BLaER1 (cell line): ENCODE results near the gene MID1.

Source experiments
- H3K27ac ChIP-seq: shearing (Covaris generic); formaldehyde crosslinking; 2 replicates; pipeline ENCODE4 v1.8.1; 2022
- H3K27me3 ChIP-seq: shearing (Covaris generic); formaldehyde crosslinking; 2 replicates; pipeline ENCODE4 v1.8.1; 2022
- H3K36me3 ChIP-seq: shearing (Covaris generic); formaldehyde crosslinking; 2 replicates; pipeline ENCODE4 v1.8.1; 2022
- H3K4me1 ChIP-seq: shearing (Covaris generic); formaldehyde crosslinking; 2 replicates; pipeline ENCODE4 v1.8.1; 2022
- H3K4me2 ChIP-seq: shearing (Covaris generic); formaldehyde crosslinking; 2 replicates; pipeline ENCODE4 v1.8.1; 2022
- H3K4me3 ChIP-seq: shearing (Covaris generic); formaldehyde crosslinking; 2 replicates; pipeline ENCODE4 v1.8.1; 2022
- H3K9ac ChIP-seq: shearing (Covaris generic); formaldehyde crosslinking; 2 replicates; pipeline ENCODE4 v1.8.1; 2022
- H3K9me3 ChIP-seq: shearing (Covaris generic); formaldehyde crosslinking; 2 replicates; pipeline ENCODE4 v1.8.1; 2022
- H4K20me1 ChIP-seq: shearing (Covaris generic); formaldehyde crosslinking; 2 replicates; pipeline ENCODE4 v1.8.1; 2022
- Cebpa-rat ChIP-seq: shearing (Covaris generic); IDR thresholded peaks from 2 replicates; pipeline ENCODE4 v1.8.1; 2022

The MID1 gene

GRCh38 chrX:10404436-10404835 lies 215.9 kb downstream of the MID1 start:
- Histone ChIP-seq H3K4me2 (no peak overlapping the region), H3K4me1 (no peaks in the 10 kb centered on the region), H3K9me3 (peaks cover 21% of the 10 kb centered on the region; the same call in 1 of the 2 replicates), H3K4me3 (no peak overlapping the region), H3K27ac (no peak overlapping the region), H4K20me1 (no peaks in the 10 kb centered on the region), H3K27me3 (peaks cover 63% of the 10 kb centered on the region), H3K9ac (no peak overlapping the region), H3K36me3 (no peaks in the 10 kb centered on the region)
- no peak for TF ChIP-seq Cebpa-rat

- Histone ChIP-seq H3K4me3 (no peak overlapping the region), H3K27me3 (peaks cover 66% of the 10 kb centered on the region), H3K9me3 (peaks cover 21% of the 10 kb centered on the region; the same call in 1 of the 2 replicates), H3K4me2 (no peak overlapping the region), H3K36me3 (no peaks in the 10 kb centered on the region), H3K4me1 (peaks cover 23% of the 10 kb centered on the region), H3K9ac (no peak overlapping the region), H3K27ac (no peak overlapping the region), H4K20me1 (no peaks in the 10 kb centered on the region)
- TF ChIP-seq Cebpa-rat, result no peak
Measured at GRCh38 chrX:10401239-10401638, 219.1 kb downstream of the MID1 start.

- peaks cover 43% of the 10 kb centered on the region for H3K4me1 ChIP-seq
- no peaks in the 10 kb centered on the region for H3K36me3 ChIP-seq
- H3K4me3 ChIP-seq, result no peak overlapping the region
- H3K9ac ChIP-seq, result no peak overlapping the region
- H3K4me2 ChIP-seq, result no peak overlapping the region
- H3K27me3 ChIP-seq, result peaks cover 79% of the 10 kb centered on the region
- no peak overlapping the region for H3K27ac ChIP-seq
- H3K9me3 ChIP-seq, result peaks cover 21% of the 10 kb centered on the region; the same call in 1 of the 2 replicates
- no peak for TF ChIP-seq Cebpa-rat
- H4K20me1 ChIP-seq, result no peaks in the 10 kb centered on the region
Measured at GRCh38 chrX:10399043-10399741, 221.2 kb downstream of the MID1 start.

- no peak for TF ChIP-seq Cebpa-rat
- peaks cover 44% of the 10 kb centered on the region for H3K4me1 ChIP-seq
- no peak overlapping the region for H3K4me3 ChIP-seq
- no peak overlapping the region for H3K27ac ChIP-seq
- no peaks in the 10 kb centered on the region for H4K20me1 ChIP-seq
- H3K9me3 ChIP-seq, result peaks cover 21% of the 10 kb centered on the region; the same call in 1 of the 2 replicates
- H3K9ac ChIP-seq, result no peak overlapping the region
- H3K27me3 ChIP-seq, result peaks cover 88% of the 10 kb centered on the region
- H3K4me2 ChIP-seq, result peak overlapping the region; percentile 47; the same call in 1 of the 2 replicates
- H3K36me3 ChIP-seq, result no peaks in the 10 kb centered on the region
Measured at GRCh38 chrX:10398215-10398614, 222.2 kb downstream of the MID1 start.

- no peak for TF ChIP-seq Cebpa-rat
- Histone ChIP-seq H3K27me3 (peaks cover 89% of the 10 kb centered on the region), H3K27ac (no peak overlapping the region), H3K4me1 (peaks cover 44% of the 10 kb centered on the region), H3K9me3 (peaks cover 13% of the 10 kb centered on the region; the same call in 1 of the 2 replicates), H3K4me2 (peak overlapping the region; percentile 47), H3K9ac (no peak overlapping the region), H3K36me3 (no peaks in the 10 kb centered on the region), H3K4me3 (no peak overlapping the region), H4K20me1 (no peaks in the 10 kb centered on the region)
Measured at GRCh38 chrX:10397349-10397748, 223.0 kb downstream of the MID1 start.

GRCh38 chrX:10395643-10396042 lies 224.7 kb downstream of the MID1 start:
- H3K36me3 ChIP-seq, result no peaks in the 10 kb centered on the region
- peak overlapping the region; percentile 49 for H3K4me2 ChIP-seq
- H3K27ac ChIP-seq, result no peak overlapping the region; the same call in 1 of the 2 replicates
- no peak for TF ChIP-seq Cebpa-rat
- no peak overlapping the region for H3K4me3 ChIP-seq
- peaks cover 96% of the 10 kb centered on the region for H3K27me3 ChIP-seq
- peaks cover 44% of the 10 kb centered on the region for H3K4me1 ChIP-seq
- no peaks in the 10 kb centered on the region for H4K20me1 ChIP-seq
- H3K9me3 ChIP-seq, result no peaks in the 10 kb centered on the region
- no peak overlapping the region for H3K9ac ChIP-seq
